OCI-LY1 (cell line): Measurements from ENCODE around the gene UBE2L6.

Source experiments
- H2AFZ ChIP-seq: fragments of 200-600 bp; sonication (generic), shearing (Covaris generic); 2 replicates; pipeline ENCODE4 v1.6.0; 2014; ENCODE audit warnings: antibody characterized with exemption, mild to moderate bottlenecking, low read length
- H3F3A ChIP-seq: fragments of 200-600 bp; sonication (generic), shearing (Covaris generic); 2 replicates; pipeline ENCODE4 v1.6.0; 2014; ENCODE audit warnings: mild to moderate bottlenecking, antibody characterized with exemption, low read length, moderate library complexity; ENCODE audit not compliant: insufficient read depth
- H3K27ac ChIP-seq: fragments of 200-600 bp; sonication (generic); 2 replicates; pipeline ENCODE4 v1.5.1; 2014; ENCODE audit warnings: low read length, mixed run types, mild to moderate bottlenecking, low read depth; ENCODE audit not compliant: poor library complexity, severe bottlenecking
- H3K27me3 ChIP-seq: fragments of 200-600 bp; sonication (generic); 2 replicates; pipeline ENCODE4 v1.6.0; 2014; ENCODE audit warnings: antibody characterized with exemption, mild to moderate bottlenecking, low read length, moderate library complexity; ENCODE audit not compliant: insufficient read depth
- H3K36me3 ChIP-seq: fragments of 200-600 bp; sonication (generic); 2 replicates; pipeline ENCODE4 v1.6.1; 2014; ENCODE audit warnings: mild to moderate bottlenecking, antibody characterized with exemption, low read length, moderate library complexity, mixed read lengths; ENCODE audit not compliant: insufficient read depth
- H3K4me1 ChIP-seq: fragments of 200-600 bp; sonication (generic); 2 replicates; pipeline ENCODE4 v1.5.1; 2014; ENCODE audit warnings: mild to moderate bottlenecking, low read length, moderate library complexity; ENCODE audit not compliant: insufficient read depth, severe bottlenecking
- H3K4me2 ChIP-seq: fragments of 200-600 bp; sonication (generic), shearing (Covaris generic); 2 replicates; pipeline ENCODE4 v1.6.1; 2014; ENCODE audit warnings: low read length
- H3K4me3 ChIP-seq: fragments of 200-600 bp; sonication (generic); 2 replicates; pipeline ENCODE4 v1.5.1; 2014; ENCODE audit warnings: low read length, low read depth, mild to moderate bottlenecking, mixed read lengths; ENCODE audit not compliant: poor library complexity, severe bottlenecking
- H3K79me2 ChIP-seq: fragments of 200-600 bp; shearing (Covaris generic); 2 replicates; pipeline ENCODE4 v1.6.1; 2016; ENCODE audit warnings: mixed run types, low read length, mixed read lengths; ENCODE audit not compliant: insufficient read depth
- H3K9ac ChIP-seq: fragments of 200-600 bp; sonication (generic), shearing (Covaris generic); 2 replicates; pipeline ENCODE4 v1.6.1; 2014; ENCODE audit warnings: mild to moderate bottlenecking, low read length, mixed read lengths
- H3K9me2 ChIP-seq: fragments of 200-600 bp; sonication (generic), shearing (Covaris generic); 2 replicates; pipeline ENCODE4 v1.6.1; 2014; ENCODE audit warnings: low read depth, mild to moderate bottlenecking, low read length, mixed read lengths
- H3K9me3 ChIP-seq: fragments of 200-600 bp; shearing (Covaris generic); 2 replicates; pipeline ENCODE4 v1.6.1; 2014; ENCODE audit warnings: low read length, mixed read lengths
- H4K20me1 ChIP-seq: fragments of 200-600 bp; sonication (generic), shearing (Covaris generic); 2 replicates; pipeline ENCODE4 v1.6.0; 2016; ENCODE audit warnings: mild to moderate bottlenecking, low read length; ENCODE audit not compliant: insufficient read depth
- CTCF ChIP-seq: fragments of 200-600 bp; sonication (generic), shearing (Covaris generic); IDR thresholded peaks from 2 replicates; pipeline ENCODE4 v1.5.1; 2017; ENCODE audit warnings: mild to moderate bottlenecking, antibody characterized with exemption, low read length, moderate library complexity, mixed read lengths
- EZH2 ChIP-seq: fragments of 200-600 bp; sonication (generic), shearing (Covaris generic); IDR thresholded peaks from 2 replicates; pipeline ENCODE4 v1.8.0; 2017; ENCODE audit warnings: borderline replicate concordance, mixed run types, mild to moderate bottlenecking, antibody characterized with exemption, low read length, moderate library complexity, mixed read lengths

UBE2L6 gene

GRCh38 chr11:57585301-57585700, 17.8 kb upstream of the UBE2L6 start:
- Histone ChIP-seq H3K9me3 (no peaks in the 10 kb centered on the region), H2AFZ (no peak overlapping the region), H3K27me3 (peaks cover 4% of the 10 kb centered on the region; the same call in 1 of the 2 replicates), H3K9me2 (no peaks in the 10 kb centered on the region), H3K27ac (no peak overlapping the region), H3K4me1 (no peaks in the 10 kb centered on the region), H3K4me2 (no peak overlapping the region), H3F3A (no peaks in the 10 kb centered on the region), H3K4me3 (no peak overlapping the region), H3K36me3 (no peaks in the 10 kb centered on the region), H4K20me1 (no peaks in the 10 kb centered on the region), H3K79me2 (no peaks in the 10 kb centered on the region), H3K9ac (no peak overlapping the region)
- no peak for TF ChIP-seq EZH2
- TF ChIP-seq CTCF = no peak

GRCh38 chr11:57584341-57584740, 16.9 kb upstream of the UBE2L6 start:
- TF ChIP-seq EZH2 (no peak), CTCF (no peak)

GRCh38 chr11:57574061-57574460, 6.6 kb upstream of the UBE2L6 start:
- Histone ChIP-seq H3K4me2 (no peak overlapping the region), H3F3A (no peaks in the 10 kb centered on the region), H3K9me2 (no peaks in the 10 kb centered on the region), H3K27ac (no peak overlapping the region), H3K9ac (no peak overlapping the region), H2AFZ (no peak overlapping the region), H3K4me1 (no peaks in the 10 kb centered on the region), H4K20me1 (no peaks in the 10 kb centered on the region), H3K9me3 (no peaks in the 10 kb centered on the region), H3K36me3 (no peaks in the 10 kb centered on the region), H3K79me2 (no peaks in the 10 kb centered on the region), H3K27me3 (no peaks in the 10 kb centered on the region), H3K4me3 (no peak overlapping the region)
- no peak for TF ChIP-seq CTCF
- TF ChIP-seq EZH2 = no peak

More at GRCh38 chr11:57584341-57584740, 16.9 kb upstream of the UBE2L6 start:
- peaks cover 4% of the 10 kb centered on the region; the same call in 1 of the 2 replicates for H3K27me3 ChIP-seq
- no peak overlapping the region for H2AFZ ChIP-seq
- no peak overlapping the region for H3K27ac ChIP-seq
- no peak overlapping the region for H3K4me2 ChIP-seq
- H3K4me3 ChIP-seq = no peak overlapping the region
- H4K20me1 ChIP-seq = no peaks in the 10 kb centered on the region
- H3K4me1 ChIP-seq = no peaks in the 10 kb centered on the region
- no peaks in the 10 kb centered on the region for H3K9me3 ChIP-seq
- no peak overlapping the region for H3K9ac ChIP-seq
- no peaks in the 10 kb centered on the region for H3K79me2 ChIP-seq
- H3K36me3 ChIP-seq = no peaks in the 10 kb centered on the region
- H3F3A ChIP-seq = no peaks in the 10 kb centered on the region
- no peaks in the 10 kb centered on the region for H3K9me2 ChIP-seq
